HEK293 (cell line): Measurements from ENCODE around the gene COL19A1.

ENCODE experiments used
- CTCF ChIA-PET: fragments of 350-600 bp; formaldehyde crosslinking; extraction: SDS; loops from one replicate; lab custom pipeline; 2021; ENCODE audit warnings: antibody characterized with exemption; lab: Yijun Ruan, JAX
- POLR2A ChIA-PET: fragments of 300-600 bp; formaldehyde crosslinking; extraction: SDS; loops from one replicate; lab custom pipeline; 2020; ENCODE audit warnings: antibody characterized with exemption, inconsistent platforms; lab: Yijun Ruan, JAX
- H3K27ac ChIP-seq: fragments of 200-500 bp; sonication (Bioruptor generic); 2 replicates; pipeline ENCODE4 v1.5.1; 2014; ENCODE audit warnings: low read depth, low read length, control low read depth, inconsistent platforms; ENCODE audit errors: extremely low read depth
- H3K36me3 ChIP-seq, 2 experiments: fragments of 200-500 bp in 1 of 2; sonication (Bioruptor generic) in 1 of 2; 1 replicate in 1 of 2; 2 replicates in 1 of 2; pipeline ENCODE4 v1.5.1; 2014 to 2017; ENCODE audit warnings: inconsistent platforms in 2 of 2, low read length in 2 of 2; ENCODE audit not compliant: control insufficient read depth in 2 of 2, insufficient read depth in 1 of 2
- H3K4me1 ChIP-seq: fragments of 200-500 bp; sonication (Bioruptor generic); 2 replicates; pipeline ENCODE4 v1.5.1; 2014; ENCODE audit warnings: mild to moderate bottlenecking, low read length, inconsistent platforms; ENCODE audit not compliant: control insufficient read depth, insufficient read depth
- H3K4me3 ChIP-seq: 2 replicates; pipeline ENCODE4 v1.5.1; 2011; ENCODE audit warnings: low read depth, mild to moderate bottlenecking, control low read depth, low read length, moderate library complexity
- H3K9me3 ChIP-seq: fragments of 200-500 bp; sonication (Bioruptor generic); 2 replicates; pipeline ENCODE4 v1.5.1; 2014; ENCODE audit warnings: low read depth, low read length, inconsistent platforms; ENCODE audit not compliant: control insufficient read depth, insufficient read depth
- AEBP2 ChIP-seq: fragments of 450-650 bp; formaldehyde crosslinking; IDR thresholded peaks from 2 replicates; pipeline ENCODE4 v1.5.1; 2016; ENCODE audit warnings: missing biosample characterization, missing genetic modification characterization, borderline replicate concordance
- KLF9 ChIP-seq: fragments of 450-650 bp; formaldehyde crosslinking; IDR thresholded peaks from 2 replicates; pipeline ENCODE4 v1.5.1; 2016; ENCODE audit warnings: missing biosample characterization, missing genetic modification characterization, low read depth
- OVOL3 ChIP-seq: fragments of 450-650 bp; formaldehyde crosslinking; IDR thresholded peaks from 2 replicates; pipeline ENCODE4 v1.5.1; 2016; ENCODE audit warnings: missing biosample characterization, missing genetic modification characterization
- SETDB1 ChIP-seq: IDR thresholded peaks from one replicate; pipeline ENCODE4 v1.6.1; 2017; ENCODE audit warnings: mild to moderate bottlenecking, low read length, moderate library complexity, mixed read lengths; ENCODE audit not compliant: insufficient read length
- SP2 ChIP-seq: fragments of 450-650 bp; formaldehyde crosslinking; IDR thresholded peaks from 2 replicates; pipeline ENCODE4 v1.5.1; 2016; ENCODE audit warnings: missing biosample characterization, missing genetic modification characterization
- TCF7L2 ChIP-seq: IDR thresholded peaks from 2 replicates; pipeline ENCODE4 v1.6.1; 2011; ENCODE audit warnings: low read depth, mild to moderate bottlenecking, inconsistent platforms, low read length, moderate library complexity, borderline replicate concordance
- WT1 ChIP-seq: fragments of 450-650 bp; formaldehyde crosslinking; IDR thresholded peaks from 2 replicates; pipeline ENCODE4 v1.5.1; 2016; ENCODE audit warnings: missing biosample characterization, missing genetic modification characterization
- ZBTB21 ChIP-seq: fragments of 450-650 bp; formaldehyde crosslinking; IDR thresholded peaks from 2 replicates; pipeline ENCODE4 v1.5.1; 2017; ENCODE audit warnings: missing biosample characterization, missing genetic modification characterization
- ZNF114 ChIP-seq: fragments of 450-650 bp; formaldehyde crosslinking; IDR thresholded peaks from 2 replicates; pipeline ENCODE4 v1.5.0; 2017; ENCODE audit warnings: missing biosample characterization, missing genetic modification characterization
- ZNF157 ChIP-seq: fragments of 450-650 bp; formaldehyde crosslinking; IDR thresholded peaks from 2 replicates; pipeline ENCODE4 v1.5.1; 2016; ENCODE audit warnings: missing biosample characterization, missing genetic modification characterization
- ZNF239 ChIP-seq: fragments of 450-650 bp; formaldehyde crosslinking; IDR thresholded peaks from 2 replicates; pipeline ENCODE4 v1.5.1; 2016; ENCODE audit warnings: missing biosample characterization, missing genetic modification characterization
- ZNF24 ChIP-seq: fragments of 450-650 bp; formaldehyde crosslinking; IDR thresholded peaks from 2 replicates; pipeline ENCODE4 v1.5.1; 2016; ENCODE audit warnings: missing biosample characterization, missing genetic modification characterization
- ZNF274 ChIP-seq, 2 experiments: fragments of 200-500 bp in 1 of 2; fragments of 450-650 bp in 1 of 2; sonication (Bioruptor generic) in 1 of 2; formaldehyde crosslinking in 1 of 2; IDR thresholded peaks; 2 replicates each; pipeline versions ENCODE4 v1.5.1 to v1.6.1; 2014 to 2016; ENCODE audit warnings: borderline replicate concordance in 1 of 2, inconsistent platforms in 1 of 2, low read length in 1 of 2, missing biosample characterization in 1 of 2, missing genetic modification characterization in 1 of 2
- ZNF335 ChIP-seq: fragments of 450-650 bp; formaldehyde crosslinking; conservative IDR thresholded peaks from 2 replicates; pipeline ENCODE4 v1.5.1; 2016; ENCODE audit warnings: missing biosample characterization, missing genetic modification characterization
- ZNF37A ChIP-seq: fragments of 450-650 bp; IDR thresholded peaks from 2 replicates; pipeline ENCODE4 v1.5.1; 2018; ENCODE audit warnings: missing biosample characterization, missing genetic modification characterization
- ZNF391 ChIP-seq: fragments of 450-650 bp; formaldehyde crosslinking; IDR thresholded peaks from 2 replicates; pipeline ENCODE4 v1.5.1; 2016; ENCODE audit warnings: low read depth, missing biosample characterization, missing genetic modification characterization, borderline replicate concordance
- ZNF404 ChIP-seq: fragments of 450-650 bp; formaldehyde crosslinking; IDR thresholded peaks from 2 replicates; pipeline ENCODE4 v1.5.1; 2017; ENCODE audit warnings: missing biosample characterization, missing genetic modification characterization
- ZNF426 ChIP-seq: fragments of 450-650 bp; formaldehyde crosslinking; IDR thresholded peaks from 2 replicates; pipeline ENCODE4 v1.5.1; 2017; ENCODE audit warnings: missing biosample characterization, missing genetic modification characterization, mild to moderate bottlenecking, inconsistent platforms, moderate library complexity
- ZNF473 ChIP-seq: fragments of 450-650 bp; formaldehyde crosslinking; IDR thresholded peaks from 2 replicates; pipeline ENCODE4 v1.5.1; 2017; ENCODE audit warnings: missing biosample characterization, missing genetic modification characterization
- ZNF513 ChIP-seq: fragments of 450-650 bp; IDR thresholded peaks from 2 replicates; pipeline ENCODE4 v1.5.1; 2018; ENCODE audit warnings: missing biosample characterization, missing genetic modification characterization
- ZNF544 ChIP-seq: fragments of 450-650 bp; formaldehyde crosslinking; IDR thresholded peaks from 2 replicates; pipeline ENCODE4 v1.5.0; 2017; ENCODE audit warnings: missing biosample characterization, missing genetic modification characterization
- ZNF560 ChIP-seq: fragments of 450-650 bp; formaldehyde crosslinking; IDR thresholded peaks from 2 replicates; pipeline ENCODE4 v1.5.1; 2017; ENCODE audit warnings: missing biosample characterization, missing genetic modification characterization, borderline replicate concordance
- ZNF600 ChIP-seq: fragments of 450-650 bp; formaldehyde crosslinking; IDR thresholded peaks from 2 replicates; pipeline ENCODE4 v1.5.1; 2016; ENCODE audit warnings: missing biosample characterization, missing genetic modification characterization
- ZNF623 ChIP-seq: fragments of 450-650 bp; formaldehyde crosslinking; IDR thresholded peaks from 2 replicates; pipeline ENCODE4 v1.5.1; 2016; ENCODE audit warnings: missing biosample characterization, missing genetic modification characterization
- ZNF626 ChIP-seq: fragments of 450-650 bp; sonication (Bioruptor Pico); formaldehyde crosslinking; IDR thresholded peaks from 2 replicates; pipeline ENCODE4 v1.5.1; 2018; ENCODE audit warnings: missing biosample characterization, missing genetic modification characterization, inconsistent platforms
- ZNF701 ChIP-seq: fragments of 450-650 bp; formaldehyde crosslinking; IDR thresholded peaks from 2 replicates; pipeline ENCODE4 v1.5.1; 2016; ENCODE audit warnings: missing biosample characterization, missing genetic modification characterization
- ZSCAN30 ChIP-seq: fragments of 450-650 bp; IDR thresholded peaks from 2 replicates; pipeline ENCODE4 v1.5.1; 2018; ENCODE audit warnings: missing biosample characterization, mild to moderate bottlenecking, missing genetic modification characterization, moderate library complexity

The COL19A1 gene

GRCh38 chr6:69875715-69876114 lies 9.4 kb downstream of the COL19A1 start:
- H3K4me3 ChIP-seq: no peak overlapping the region
- ChIA-PET CTCF (interaction anchor here (0.7 to 1.4 kb wide), 3 partner anchors 10 to 17 kb away, joined by 3 to 4 read pairs (median 3); partner anchors contain the start of gene COL19A1), POLR2A (no interaction called here)
- H3K9me3 ChIP-seq: no peaks in the 10 kb centered on the region
- no peak overlapping the region for H3K27ac ChIP-seq
- TF ChIP-seq ZSCAN30 (tag by site-specific recombination) (no peak), ZNF239 (tag by site-specific recombination) (no peak), KLF9 (tag by site-specific recombination) (no peak), ZNF626 (no peak), ZNF623 (tag by site-specific recombination) (no peak), ZBTB21 (tag by site-specific recombination) (no peak), AEBP2 (tag by site-specific recombination) (no peak), ZNF560 (no peak)
- H3K36me3 ChIP-seq: no peaks in the 10 kb centered on the region
- no peaks in the 10 kb centered on the region for H3K4me1 ChIP-seq

GRCh38 chr6:69878795-69879194 lies 12.4 kb downstream of the COL19A1 start:
- TF ChIP-seq ZNF274 (IDR thresholded peaks at IDR 0.05; ENCODE audit: low read length) (no peak), ZNF274 (tag by site-specific recombination; IDR thresholded peaks at IDR 0.05; ENCODE audit: borderline replicate concordance) (no peak), ZNF544 (tag by site-specific recombination) (no peak), ZNF426 (no peak)
- H3K36me3 ChIP-seq: no peaks in the 10 kb centered on the region; a peak in 1 of 3 replicates
- CTCF ChIA-PET: no interaction called here
- H3K4me3 ChIP-seq: no peak overlapping the region
- no peaks in the 10 kb centered on the region; the same call in 1 of the 2 replicates for H3K4me1 ChIP-seq
- no peak overlapping the region for H3K27ac ChIP-seq
- H3K9me3 ChIP-seq: no peaks in the 10 kb centered on the region
- POLR2A ChIA-PET: no interaction called here

- POLR2A ChIA-PET: no interaction called here
- no peak overlapping the region for H3K4me3 ChIP-seq
Observed at GRCh38 chr6:69880601-69881000, 14.2 kb downstream of the COL19A1 start.

GRCh38 chr6:69881322-69882151 lies 15.2 kb downstream of the COL19A1 start:
- ChIA-PET CTCF (interaction anchor here (1.4 kb wide), 1 partner anchor 227 kb away, joined by 4 read pairs; no protein-coding TSS in a partner anchor), POLR2A (no interaction called here)
- Histone ChIP-seq H3K4me3 (no peak overlapping the region), H3K36me3 (no peaks in the 10 kb centered on the region; a peak in 1 of 3 replicates), H3K4me1 (no peaks in the 10 kb centered on the region; the same call in 1 of the 2 replicates), H3K27ac (no peak overlapping the region), H3K9me3 (no peaks in the 10 kb centered on the region)
- TF ChIP-seq ZNF335 (tag by site-specific recombination) (no peak), ZNF24 (tag by site-specific recombination) (no peak), TCF7L2 (no peak), SP2 (no peak), ZNF391 (tag by site-specific recombination) (no peak), ZNF600 (tag by site-specific recombination) (no peak), WT1 (tag by site-specific recombination) (no peak), ZNF513 (tag by site-specific recombination) (no peak), OVOL3 (tag by site-specific recombination) (no peak), ZNF404 (tag by site-specific recombination) (no peak), ZNF157 (no peak), ZNF701 (no peak)

More at GRCh38 chr6:69880601-69881000, 14.2 kb downstream of the COL19A1 start:
- H3K27ac ChIP-seq: no peak overlapping the region
- H3K9me3 ChIP-seq: no peaks in the 10 kb centered on the region
- no peaks in the 10 kb centered on the region; the same call in 1 of the 2 replicates for H3K4me1 ChIP-seq
- TF ChIP-seq ZNF37A (tag by site-specific recombination) (no peak), ZNF473 (no peak), ZNF114 (tag by site-specific recombination) (no peak), SETDB1 (no peak)
- TF ChIP-seq, all 188 proteins: peak for 0
- no peaks in the 10 kb centered on the region; a peak in 1 of 3 replicates for H3K36me3 ChIP-seq
- CTCF ChIA-PET: interaction anchor here (0.6 to 1.4 kb wide), 2 partner anchors 17 to 228 kb away, joined by 4 to 5 read pairs; no protein-coding TSS in a partner anchor
